Lung microvascular endothelial cell (primary cell): Measurements from ENCODE around the gene NFIA. TPM values are rescaled to one million over a fixed set of nuclear protein-coding genes. Genes with fewer than 3 reads are reported as not detected.

Experiments used
- DNase-seq, 2 donors: peaks; one replicate each; pipeline versions ENCODE4 v3.0.0 to v3.0.0-alpha.2; 2010; ENCODE audit warnings: low read depth in 2 of 2
- total RNA-seq: library from RNA; depleted of rRNA; stranded (reverse); fragments of >200 nt; gene quantifications from 2 replicates; pipeline ENCODE4 v1.2.1, GENCODE V29; 2014

Gene NFIA
- total RNA-seq, 1 donor from 2014 or later = 14.3 TPM

- no peak for DNase-seq
Measured at GRCh38 chr1:61152066-61152465, 69.7 kb downstream of the NFIA start.

- DNase-seq = no peak
Measured at GRCh38 chr1:61152469-61153105, 70.2 kb downstream of the NFIA start.

GRCh38 chr1:61156576-61157467 is 74.5 kb downstream of the NFIA start:
- peak in 1 of 2 donors; percentile 29 for DNase-seq

GRCh38 chr1:61157468-61157987 is 75.2 kb downstream of the NFIA start:
- DNase-seq = no peak

- DNase-seq = no peak
Measured at GRCh38 chr1:61158591-61158990, 76.2 kb downstream of the NFIA start.

GRCh38 chr1:61160526-61160925 is 78.2 kb downstream of the NFIA start:
- peak in 1 of 2 donors; percentile 40 for DNase-seq

GRCh38 chr1:61162520-61163258 is 80.3 kb downstream of the NFIA start:
- DNase-seq = peak in 1 of 2 donors; percentile 31

GRCh38 chr1:61163355-61163754 is 81.0 kb downstream of the NFIA start:
- DNase-seq = no peak

GRCh38 chr1:61165402-61165801 is 83.0 kb downstream of the NFIA start:
- DNase-seq = no peak

GRCh38 chr1:61167309-61167708 is 84.9 kb downstream of the NFIA start:
- DNase-seq = no peak

GRCh38 chr1:61169045-61169444 is 86.7 kb downstream of the NFIA start:
- DNase-seq = no peak

GRCh38 chr1:61169634-61170033 is 87.3 kb downstream of the NFIA start:
- DNase-seq = no peak

GRCh38 chr1:61170328-61171238 is 88.2 kb downstream of the NFIA start:
- DNase-seq = peak; percentile 31 to 32

GRCh38 chr1:61171346-61171745 is 89.0 kb downstream of the NFIA start:
- no peak for DNase-seq

- no peak for DNase-seq
Measured at GRCh38 chr1:61171974-61172373, 89.6 kb downstream of the NFIA start.

GRCh38 chr1:61173118-61173517 is 90.8 kb downstream of the NFIA start:
- DNase-seq = no peak

- DNase-seq = no peak
Measured at GRCh38 chr1:61174060-61174795, 91.9 kb downstream of the NFIA start.

GRCh38 chr1:61175976-61176375 is 93.6 kb downstream of the NFIA start:
- no peak for DNase-seq

- DNase-seq = no peak
Measured at GRCh38 chr1:61181067-61182038, 99.0 kb downstream of the NFIA start.
